ENCODE results near the gene CPLANE2.
"Not testable (repeated sequence)": the region's sequence is repeated elsewhere in the genome, so short reads cannot be mapped to it uniquely, and the experiment has no call there.

CPLANE2 gene

DNA sequence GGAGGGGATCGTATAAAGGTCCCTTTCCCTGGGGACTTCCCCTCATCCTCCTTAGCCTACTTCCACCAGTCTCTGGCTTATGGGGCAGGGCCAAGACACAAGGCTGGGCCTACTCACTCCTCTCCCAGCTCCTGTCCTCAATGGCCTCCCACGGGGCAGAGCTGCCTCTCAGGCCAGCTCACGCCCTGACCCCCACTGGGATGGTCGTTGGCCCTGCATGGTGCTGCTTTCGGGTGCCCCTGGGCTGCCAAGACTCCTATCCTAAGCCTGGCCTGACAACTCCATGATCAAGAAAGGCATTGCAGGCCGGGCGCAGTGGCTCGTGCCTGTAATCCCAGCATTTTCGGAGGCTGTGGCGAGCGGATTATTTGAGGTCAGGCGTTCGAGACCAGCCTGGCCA lies 6.2 kb downstream of the CPLANE2 start:
- DNase-seq (ENCODE audit: low read depth) = no peak

DNA sequence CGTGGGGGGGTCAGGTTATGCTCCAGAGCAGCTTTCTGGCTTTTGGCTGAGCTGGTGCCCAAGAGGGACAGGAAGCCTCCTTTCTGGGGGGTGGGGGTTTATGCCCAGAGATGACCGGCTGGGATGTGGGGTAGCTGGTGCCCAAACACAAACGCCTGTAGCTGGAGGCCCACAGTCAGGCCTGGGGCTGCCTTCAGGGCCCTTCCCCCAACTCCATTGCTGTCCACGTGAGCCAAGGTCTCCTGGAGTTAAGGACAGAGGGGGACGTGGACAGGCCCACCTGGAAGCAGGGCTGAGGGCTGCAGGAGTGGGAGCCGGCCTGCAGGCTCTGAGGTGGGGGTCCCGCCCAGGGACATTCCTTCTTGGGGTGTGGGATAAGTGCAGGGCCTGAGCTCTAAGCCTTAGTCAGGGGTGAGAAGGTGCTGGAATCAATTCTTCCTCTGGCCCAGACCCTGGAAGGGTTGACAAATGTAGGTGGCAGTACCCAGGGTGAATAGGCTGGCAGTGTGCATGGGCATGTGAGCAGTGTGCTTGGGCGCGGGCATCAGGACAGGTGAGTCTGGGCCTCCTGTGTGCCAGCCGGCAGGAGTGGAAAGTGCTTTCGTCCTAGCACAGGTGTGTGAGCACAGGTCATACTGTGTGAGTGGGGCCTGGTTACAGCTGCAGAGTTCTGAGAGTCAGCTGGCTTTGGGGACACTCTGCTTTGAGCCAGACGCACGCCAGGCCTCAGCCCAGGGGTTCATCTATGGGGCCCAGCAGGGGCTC lies 6.8 kb downstream of the CPLANE2 start:
- no peak for DNase-seq (ENCODE audit: low read depth)

- no peak for DNase-seq (ENCODE audit: low read depth)
Observed at GRCh38 chr1:16226490-16227179, 10.3 kb downstream of the CPLANE2 start.

GRCh38 chr1:16226129-16226489 lies 10.9 kb downstream of the CPLANE2 start:
- no peak for DNase-seq (ENCODE audit: low read depth)

- DNase-seq (ENCODE audit: low read depth) = no peak
Observed at GRCh38 chr1:16224472-16224871, 12.5 kb downstream of the CPLANE2 start.

DNA sequence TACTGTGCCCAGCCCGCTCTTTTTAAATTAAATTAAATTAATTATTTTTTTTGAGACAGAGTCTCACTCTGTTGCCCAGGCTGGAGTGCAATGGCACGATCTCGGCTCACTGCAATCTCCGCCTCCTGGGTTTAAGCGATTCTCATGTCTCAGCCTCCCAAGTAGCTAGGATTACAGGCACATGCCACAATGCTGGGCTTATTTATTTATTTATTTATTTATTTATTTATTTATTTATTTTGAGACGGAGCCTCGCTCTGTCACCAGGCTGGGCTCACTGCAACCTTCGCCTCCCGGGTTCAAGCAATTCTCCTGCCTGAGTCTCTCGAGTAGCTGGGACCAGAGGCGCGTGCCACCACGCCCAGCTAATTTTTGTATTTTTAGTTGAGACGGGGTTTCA lies 14.3 kb downstream of the CPLANE2 start:
- DNase-seq (ENCODE audit: low read depth) = not testable (repeated sequence)

DNA sequence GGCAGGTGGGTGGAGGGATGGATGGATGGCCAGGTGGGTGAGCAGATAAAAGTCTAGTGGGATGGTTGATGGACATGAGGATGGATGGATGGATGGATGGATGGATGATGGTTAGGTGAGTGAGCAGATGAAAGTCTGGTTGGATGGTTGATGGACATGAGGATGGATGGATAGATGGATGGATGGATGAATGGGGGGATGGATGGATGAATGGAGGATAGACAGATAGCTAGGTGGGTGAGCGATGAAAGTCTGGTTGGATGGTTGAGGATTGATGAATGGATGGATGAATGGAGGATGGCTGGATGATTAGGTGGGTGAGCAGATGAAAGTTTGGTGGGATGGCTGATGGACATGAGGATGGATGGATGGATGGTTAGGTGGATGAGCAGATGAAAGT lies 15.5 kb downstream of the CPLANE2 start:
- no peak for DNase-seq (ENCODE audit: low read depth)

- no peak for DNase-seq (ENCODE audit: low read depth)
Observed at GRCh38 chr1:16219968-16220500, 16.9 kb downstream of the CPLANE2 start.

DNA sequence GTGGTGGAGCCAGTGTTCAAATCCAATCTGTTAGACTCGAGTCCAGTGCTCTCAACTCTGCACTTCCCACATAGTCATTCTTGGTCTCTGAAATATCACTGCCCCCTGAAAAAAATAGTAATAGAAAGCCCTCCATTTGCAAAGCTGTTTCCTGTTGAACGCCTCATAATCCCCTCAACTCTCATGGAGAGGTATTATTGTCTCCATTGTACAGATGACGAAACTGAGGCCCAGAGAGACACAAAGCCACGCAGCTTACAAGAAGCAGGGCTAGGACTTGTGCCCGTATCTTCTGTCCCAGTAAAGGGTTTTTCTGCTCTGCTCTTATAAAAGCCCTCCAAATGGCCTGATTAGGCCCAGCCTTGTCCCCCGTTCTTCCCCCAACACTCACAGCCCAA lies 18.3 kb downstream of the CPLANE2 start:
- DNase-seq (ENCODE audit: low read depth) = no peak

DNA sequence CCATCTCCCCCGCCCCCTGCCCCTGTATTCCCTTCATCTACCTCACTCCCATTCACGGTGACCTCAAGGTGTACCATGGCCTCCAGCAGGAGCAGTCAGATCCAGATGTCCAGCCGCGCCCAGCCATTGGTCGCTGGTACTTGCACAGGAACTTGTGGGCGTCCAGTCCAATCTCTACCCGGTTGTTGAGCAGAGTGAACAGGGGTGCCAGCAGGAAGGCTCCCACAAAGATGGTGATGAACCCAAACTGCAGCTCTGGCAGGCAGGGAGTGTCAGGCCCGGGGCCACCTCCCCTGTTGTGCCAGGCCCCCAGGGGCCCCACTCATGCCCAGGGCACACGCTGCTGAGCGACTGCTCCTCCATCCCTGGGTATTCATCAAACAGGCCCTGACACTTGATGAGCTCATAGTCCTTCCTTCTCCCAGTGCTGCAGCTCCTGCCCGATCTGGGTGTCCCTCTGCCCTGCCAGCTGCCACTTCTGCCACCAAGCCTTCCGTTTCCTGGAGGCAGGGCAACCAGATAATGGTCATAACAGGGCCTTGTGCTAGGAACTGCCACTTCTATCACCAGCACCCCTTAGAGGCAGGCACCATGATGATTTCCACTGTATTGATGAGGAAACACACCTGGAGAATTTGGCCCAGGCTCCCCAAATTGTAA lies 18.8 kb downstream of the CPLANE2 start:
- DNase-seq (ENCODE audit: low read depth) = no peak

DNA sequence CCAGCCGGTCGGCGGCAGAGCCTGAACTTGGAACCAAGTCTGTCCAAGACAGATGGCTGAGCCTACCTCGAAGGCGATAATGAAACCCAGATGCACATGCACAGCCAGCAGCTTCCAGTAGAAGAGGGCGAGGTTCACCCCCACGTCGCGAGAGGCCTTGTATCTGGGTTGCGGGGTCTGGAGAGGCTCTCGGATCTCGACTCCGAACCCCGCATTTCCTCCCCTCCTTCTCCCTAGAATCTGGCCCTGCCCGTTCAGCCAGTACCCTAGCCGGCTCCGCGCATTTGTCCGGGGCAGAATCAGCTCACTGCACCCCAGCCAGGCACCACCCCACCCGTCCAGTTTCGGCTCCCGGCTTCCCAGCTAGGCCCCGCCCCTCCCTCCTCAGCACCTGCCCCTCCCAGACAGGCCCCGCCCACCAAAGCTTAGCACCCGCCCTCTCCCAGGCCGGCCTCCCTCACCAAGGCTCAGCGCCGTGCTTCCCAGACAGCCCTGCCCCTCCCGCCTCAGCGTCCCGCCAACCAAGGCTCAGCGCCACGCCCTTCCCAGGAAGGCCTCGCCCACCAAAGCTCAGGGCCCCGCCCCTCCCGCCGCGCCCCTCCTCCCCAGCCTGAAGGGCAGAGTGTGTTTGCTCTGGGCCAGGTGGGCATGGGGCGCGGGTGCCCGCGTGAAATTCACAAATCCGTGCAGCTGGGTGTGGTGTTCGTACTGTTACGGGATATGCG lies 19.8 kb downstream of the CPLANE2 start:
- peak; percentile 98 for DNase-seq (ENCODE audit: low read depth)

DNA sequence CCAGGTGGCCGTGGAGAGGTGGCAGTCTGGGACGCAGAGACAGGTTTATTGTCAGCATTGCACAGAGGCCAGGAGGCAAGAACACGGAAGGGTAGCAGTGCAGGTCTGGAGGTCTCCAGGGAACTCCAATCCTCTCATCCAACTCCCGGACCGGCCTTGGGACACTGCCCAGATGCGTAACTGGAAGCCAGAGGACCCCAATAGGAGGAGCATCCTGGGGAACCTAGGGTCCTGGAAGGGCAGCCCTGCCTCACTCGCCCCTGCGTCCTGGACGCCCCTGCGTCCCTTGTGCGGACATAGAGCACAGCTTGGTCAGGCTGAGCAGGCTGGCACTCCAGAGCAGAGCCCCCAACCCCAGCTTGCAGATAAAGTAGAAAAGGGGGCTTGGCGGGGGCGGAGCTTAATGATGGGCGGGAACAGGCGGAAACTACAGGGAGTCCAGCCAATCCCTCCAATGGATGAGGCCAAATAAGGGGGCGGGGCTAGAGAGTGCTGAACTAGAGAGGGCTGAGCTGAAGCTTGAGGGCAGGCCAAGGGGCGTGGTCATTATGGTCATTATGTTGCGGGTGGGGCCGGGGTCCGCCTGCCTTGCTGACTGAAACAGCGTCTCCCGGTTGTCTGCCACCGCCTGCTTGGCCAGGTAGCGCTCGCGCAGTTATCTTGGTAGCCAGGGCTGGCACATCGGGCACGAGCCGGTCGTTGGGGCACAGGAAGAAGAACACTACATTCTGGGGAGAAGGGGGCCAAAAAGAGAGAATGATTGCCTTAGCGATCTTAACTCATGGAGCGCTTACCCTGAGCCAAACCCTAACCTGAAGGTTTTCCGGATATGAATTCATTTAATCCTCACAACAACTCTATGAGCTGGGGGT lies 20.9 kb downstream of the CPLANE2 start:
- DNase-seq (ENCODE audit: low read depth) = peak; percentile 87

DNA sequence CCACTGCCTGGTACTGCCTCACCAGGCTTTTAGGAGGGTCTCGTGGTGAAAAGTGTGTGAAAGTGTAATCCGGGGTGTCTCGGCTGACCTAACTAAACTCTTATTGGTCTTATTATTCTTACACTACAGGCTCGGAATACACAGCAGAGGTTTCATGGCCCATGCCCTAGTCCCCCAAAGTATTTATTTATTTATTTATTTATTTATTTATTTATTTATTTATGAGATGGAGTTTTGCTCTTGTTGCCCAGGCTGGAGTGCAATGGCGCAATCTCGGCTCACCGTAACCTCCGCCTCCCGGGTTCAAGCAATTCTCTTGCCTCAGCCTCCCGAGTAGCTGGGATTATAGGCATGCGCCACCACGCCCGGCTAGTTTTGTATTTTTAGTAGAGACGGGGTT lies 21.7 kb downstream of the CPLANE2 start:
- DNase-seq (ENCODE audit: low read depth) = not testable (repeated sequence)

- not testable (repeated sequence) for DNase-seq (ENCODE audit: low read depth)
Observed at GRCh38 chr1:16213544-16213943, 23.4 kb downstream of the CPLANE2 start.

GRCh38 chr1:16213013-16213412 lies 24.0 kb downstream of the CPLANE2 start:
- no peak for DNase-seq (ENCODE audit: low read depth)

DNA sequence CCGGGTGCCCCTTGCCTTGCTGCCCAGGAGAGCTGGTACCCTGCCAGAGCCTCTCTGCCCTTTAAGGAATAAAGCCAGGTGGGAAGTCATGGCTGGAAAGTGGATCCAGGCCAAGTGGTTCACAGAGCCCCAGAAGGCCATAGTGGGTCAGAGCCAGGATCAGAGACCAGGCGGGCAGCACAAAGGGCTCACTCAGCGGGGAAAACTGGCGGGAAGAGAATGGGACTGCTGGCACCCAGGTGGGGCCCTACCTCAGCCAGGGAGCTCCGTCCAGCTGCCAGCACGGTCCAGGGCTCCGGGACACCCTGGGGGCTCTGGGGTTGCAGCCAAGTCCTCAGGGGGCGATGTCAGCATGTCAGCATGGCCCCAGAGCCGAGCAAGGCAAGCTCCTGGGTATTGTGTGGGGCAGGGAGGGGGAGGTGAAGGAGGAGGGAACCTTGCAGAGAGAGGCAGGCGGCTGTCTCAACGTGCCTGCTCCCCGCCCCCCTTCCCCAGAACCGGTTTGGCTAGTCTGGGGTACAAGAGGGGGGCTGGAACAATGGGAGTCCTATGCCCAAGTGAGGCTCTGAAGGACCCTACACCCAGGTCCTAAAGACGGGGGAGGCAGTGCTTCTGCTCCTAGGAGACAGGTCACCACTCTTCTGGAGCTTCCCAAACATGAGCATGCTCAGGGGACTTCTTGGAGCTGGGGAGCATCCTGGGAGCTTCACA lies 24.6 kb downstream of the CPLANE2 start, which contains the start of gene ARHGEF19:
Gene ARHGEF19, minus strand, starts transcription at position 402 of the 711 bp plus-strand sequence. CDS start 3,598 bp downstream, outside the sequence.
- DNase-seq (ENCODE audit: low read depth) = no peak

- DNase-seq (ENCODE audit: low read depth) = no peak
Observed at GRCh38 chr1:16211824-16212223, 25.2 kb downstream of the CPLANE2 start.

GRCh38 chr1:16210581-16210980 lies 26.4 kb downstream of the CPLANE2 start:
- no peak for DNase-seq (ENCODE audit: low read depth)

GRCh38 chr1:16209847-16210407 lies 27.1 kb downstream of the CPLANE2 start:
- DNase-seq (ENCODE audit: low read depth) = no peak

All from iris pigment epithelial cell (primary cell).